Measurements from ENCODE around the gene CPLX1. TPM values are rescaled to one million over a fixed set of nuclear protein-coding genes. Genes with fewer than 3 reads are reported as not detected.

CPLX1 gene
- total RNA-seq, 1 experiment from 2014 or later: 14.5 TPM

DNA sequence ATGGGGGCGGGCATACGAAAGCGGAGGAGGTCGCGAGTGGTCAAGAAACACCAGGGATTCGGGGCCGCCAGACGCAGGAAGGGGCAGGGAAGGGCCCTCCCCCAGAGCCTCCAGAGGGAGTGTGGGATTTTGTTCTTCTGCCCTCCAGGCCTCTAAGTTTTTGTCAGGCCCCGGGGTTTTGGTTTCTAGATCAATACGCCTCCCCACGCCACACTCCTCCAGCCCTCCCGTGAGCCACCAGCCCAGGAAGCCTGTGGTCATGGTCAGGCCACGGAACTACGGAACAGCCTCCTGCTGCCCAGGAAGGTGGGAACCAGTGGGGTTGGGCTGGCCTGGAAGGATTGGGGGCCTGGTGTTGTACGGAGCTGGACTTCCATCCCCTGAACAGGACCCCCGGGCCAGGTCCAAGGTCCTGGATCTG, 38.4 kb downstream of the CPLX1 start:
- DNase-seq (ENCODE audit: low read depth, low spot score) (no peak), ATAC-seq (no peak)
- H3K9ac ChIP-seq (ENCODE audit: low read length): no peak overlapping the region
- H2AFZ ChIP-seq (ENCODE audit: low read depth, low read length, poor library complexity, severe bottlenecking): no peak overlapping the region
- no peaks in the 10 kb centered on the region for H4K20me1 ChIP-seq (ENCODE audit: insufficient read depth)
- no peaks in the 10 kb centered on the region for H3K79me2 ChIP-seq (ENCODE audit: insufficient read depth, low read length)
- no peak overlapping the region for H3K4me3 ChIP-seq (replicated peaks in 1 of 2; ENCODE audit: low read depth in 1 of 2, low read length in 2 of 2)
- H3K9me3 ChIP-seq (ENCODE audit: control insufficient read depth in 1 of 2, insufficient read depth in 1 of 2, low read depth in 1 of 2, low read length in 2 of 2): no peaks in the 10 kb centered on the region
- no peak overlapping the region for H3K4me2 ChIP-seq (ENCODE audit: low read length)
- TF ChIP-seq SP1 (IDR thresholded peaks at IDR 0.05; ENCODE audit: low read depth) (no peak), EZH2phosphoT487 (IDR thresholded peaks at IDR 0.05; ENCODE audit: borderline replicate concordance) (no peak), POLR2AphosphoS5 (IDR thresholded peaks at IDR 0.05; ENCODE audit: low read depth, low read length) (no peak), RAD21 (IDR thresholded peaks at IDR 0.05; ENCODE audit: low read depth) (no peak), TCF7L2 (IDR thresholded peaks at IDR 0.05; ENCODE audit: borderline replicate concordance, extremely low read depth, insufficient read depth, insufficient read length) (no peak), SRF (IDR thresholded peaks at IDR 0.05; ENCODE audit: low read depth) (no peak), ELF1 (IDR thresholded peaks at IDR 0.05; ENCODE audit: borderline replicate concordance, low read depth) (no peak), SIN3A (IDR thresholded peaks at IDR 0.05; ENCODE audit: low read depth) (no peak), CBX3 (IDR thresholded peaks at IDR 0.05; ENCODE audit: low read depth) (no peak), POLR2A (IDR thresholded peaks at IDR 0.05; ENCODE audit: borderline replicate concordance, extremely low read depth, insufficient read depth, insufficient read length) (no peak), CEBPB (IDR thresholded peaks at IDR 0.05; ENCODE audit: low read depth) (no peak)
- TF ChIP-seq, protein P1, sequence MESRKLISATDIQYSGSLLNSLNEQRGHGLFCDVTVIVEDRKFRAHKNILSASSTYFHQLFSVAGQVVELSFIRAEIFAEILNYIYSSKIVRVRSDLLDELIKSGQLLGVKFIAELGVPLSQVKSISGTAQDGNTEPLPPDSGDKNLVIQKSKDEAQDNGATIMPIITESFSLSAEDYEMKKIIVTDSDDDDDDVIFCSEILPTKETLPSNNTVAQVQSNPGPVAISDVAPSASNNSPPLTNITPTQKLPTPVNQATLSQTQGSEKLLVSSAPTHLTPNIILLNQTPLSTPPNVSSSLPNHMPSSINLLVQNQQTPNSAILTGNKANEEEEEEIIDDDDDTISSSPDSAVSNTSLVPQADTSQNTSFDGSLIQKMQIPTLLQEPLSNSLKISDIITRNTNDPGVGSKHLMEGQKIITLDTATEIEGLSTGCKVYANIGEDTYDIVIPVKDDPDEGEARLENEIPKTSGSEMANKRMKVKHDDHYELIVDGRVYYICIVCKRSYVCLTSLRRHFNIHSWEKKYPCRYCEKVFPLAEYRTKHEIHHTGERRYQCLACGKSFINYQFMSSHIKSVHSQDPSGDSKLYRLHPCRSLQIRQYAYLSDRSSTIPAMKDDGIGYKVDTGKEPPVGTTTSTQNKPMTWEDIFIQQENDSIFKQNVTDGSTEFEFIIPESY (IDR thresholded peaks at IDR 0.05; ENCODE audit: extremely low read depth, insufficient replicate concordance, low read length): no peak
- TF ChIP-seq, protein P2, sequence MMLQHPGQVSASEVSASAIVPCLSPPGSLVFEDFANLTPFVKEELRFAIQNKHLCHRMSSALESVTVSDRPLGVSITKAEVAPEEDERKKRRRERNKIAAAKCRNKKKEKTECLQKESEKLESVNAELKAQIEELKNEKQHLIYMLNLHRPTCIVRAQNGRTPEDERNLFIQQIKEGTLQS (IDR thresholded peaks at IDR 0.05): no peak
- intact Hi-C loops (cut with micrococcal nuclease): no loop called here
- BruUV-seq (replicated peaks): no TSS peak
- no peaks in the 10 kb centered on the region for H3K36me3 ChIP-seq (ENCODE audit: control insufficient read depth in 1 of 2, insufficient read depth in 2 of 2, low read length in 2 of 2)
- no peaks in the 10 kb centered on the region for H3K27me3 ChIP-seq (ENCODE audit: insufficient read depth, low read length)
- ChIA-PET POLR2A (no interaction called here), RAD21 (ENCODE audit: low non-redundant PET in 1 of 2, low total read pairs in 2 of 2, uncharacterized antibody in 2 of 2, unreplicated experiment in 2 of 2) (no interaction called here), CTCF (no interaction called here)
- peaks cover 5 to 8% of the 10 kb centered on the region in 2 experiments for H3K4me1 ChIP-seq (ENCODE audit: control insufficient read depth in 1 of 2, insufficient read depth in 2 of 2, low read length in 2 of 2)
- no peaks in the 10 kb centered on the region for H3K9me2 ChIP-seq (ENCODE audit: insufficient read depth)
- H3K27ac ChIP-seq (ENCODE audit: low read depth, low read length): no peak overlapping the region
